Spleen (tissue), 7 donors: ENCODE results near the gene ZNF768.

ENCODE experiments used
- POLR2A ChIP-seq, 3 donors: fragments of 450-650 bp; IDR thresholded peaks; one replicate each; pipeline ENCODE4 v1.5.1; 2017; ENCODE audit warnings: antibody characterized with exemption in 3 of 3, mild to moderate bottlenecking in 1 of 3
- TF ChIP-seq, protein P1 (sequence below), 11 experiments: fragments of 200-600 bp in 7 of 11; fragments of 450-650 bp in 4 of 11; sonication (generic) in 4 of 11; IDR thresholded peaks in 8 of 11; conservative IDR thresholded peaks in 3 of 11; 1 replicate in 7 of 11; 2 replicates in 4 of 11; pipeline versions ENCODE4 v1.4.0 to v1.8.0; 2016 to 2021; ENCODE audit warnings: antibody characterized with exemption in 11 of 11, inconsistent platforms in 4 of 11, mild to moderate bottlenecking in 1 of 11
- donor health status: DM: no; HTN: no; CAD: no; lungs with moderate emphysema.
- donor health status: DM: no; HTN: no; CAD: no.
- donor health status: DM: no; HTN: no; CAD: no.

DNA sequence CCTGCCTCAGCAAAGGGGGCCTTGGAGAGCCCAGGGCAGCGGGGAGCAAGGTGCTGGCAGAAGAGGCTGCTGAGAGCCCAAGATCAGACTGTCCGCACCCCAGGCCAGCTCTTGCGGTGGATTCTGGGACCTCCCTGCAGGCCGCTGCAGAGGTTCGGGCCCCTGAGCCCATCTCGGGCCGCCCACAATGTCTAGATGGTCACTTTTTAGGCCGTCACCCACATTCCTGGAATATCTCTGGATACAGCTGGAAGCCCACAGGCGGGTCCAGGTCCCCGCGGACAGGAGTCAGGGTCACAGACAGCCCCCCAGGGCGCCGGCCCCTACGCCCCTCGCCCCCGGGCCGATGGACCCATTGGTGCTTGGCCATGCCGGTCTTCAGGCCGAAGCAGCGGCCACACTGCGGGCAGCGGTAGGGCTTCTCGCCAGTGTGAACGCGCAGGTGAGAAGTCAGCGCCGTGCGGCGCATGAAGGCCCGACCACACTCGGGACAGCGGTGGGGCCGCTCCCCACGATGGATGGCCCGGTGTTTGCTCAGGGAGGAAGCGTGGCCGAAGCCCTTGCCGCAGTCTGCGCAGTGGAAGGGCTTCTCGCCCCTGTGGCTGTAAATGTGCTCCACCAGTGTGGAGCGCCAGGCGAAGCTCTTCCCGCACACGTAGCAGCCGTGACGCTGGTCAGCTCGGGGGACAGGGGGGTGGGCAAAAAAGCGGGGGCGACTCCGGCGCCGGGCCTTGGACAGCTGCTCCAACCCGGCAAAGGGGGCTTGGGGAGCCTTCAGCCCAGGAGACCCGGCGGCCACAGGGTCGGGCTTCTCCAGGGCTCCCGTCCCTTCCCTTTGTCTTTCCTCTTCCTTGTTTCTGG lies 6.1 kb upstream of the ZNF768 start:
- TF ChIP-seq, protein P1, sequence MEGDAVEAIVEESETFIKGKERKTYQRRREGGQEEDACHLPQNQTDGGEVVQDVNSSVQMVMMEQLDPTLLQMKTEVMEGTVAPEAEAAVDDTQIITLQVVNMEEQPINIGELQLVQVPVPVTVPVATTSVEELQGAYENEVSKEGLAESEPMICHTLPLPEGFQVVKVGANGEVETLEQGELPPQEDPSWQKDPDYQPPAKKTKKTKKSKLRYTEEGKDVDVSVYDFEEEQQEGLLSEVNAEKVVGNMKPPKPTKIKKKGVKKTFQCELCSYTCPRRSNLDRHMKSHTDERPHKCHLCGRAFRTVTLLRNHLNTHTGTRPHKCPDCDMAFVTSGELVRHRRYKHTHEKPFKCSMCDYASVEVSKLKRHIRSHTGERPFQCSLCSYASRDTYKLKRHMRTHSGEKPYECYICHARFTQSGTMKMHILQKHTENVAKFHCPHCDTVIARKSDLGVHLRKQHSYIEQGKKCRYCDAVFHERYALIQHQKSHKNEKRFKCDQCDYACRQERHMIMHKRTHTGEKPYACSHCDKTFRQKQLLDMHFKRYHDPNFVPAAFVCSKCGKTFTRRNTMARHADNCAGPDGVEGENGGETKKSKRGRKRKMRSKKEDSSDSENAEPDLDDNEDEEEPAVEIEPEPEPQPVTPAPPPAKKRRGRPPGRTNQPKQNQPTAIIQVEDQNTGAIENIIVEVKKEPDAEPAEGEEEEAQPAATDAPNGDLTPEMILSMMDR (IDR thresholded peaks at IDR 0.05 in 8 of 11, conservative IDR thresholded peaks at IDR 0.05 in 3 of 11), result no peak
- TF ChIP-seq POLR2A (IDR thresholded peaks at IDR 0.05), result no peak
